Fibroblast of skin of scalp (primary cell): ENCODE results near the gene CSNK1G1.

Experiments
- DNase-seq: peaks from one replicate; pipeline ENCODE4 v3.0.0-alpha.2; 2013

Gene CSNK1G1

GRCh38 chr15:64152507-64153387 is 203.2 kb downstream of the CSNK1G1 start:
- no peak for DNase-seq

GRCh38 chr15:64151727-64152506 is 204.1 kb downstream of the CSNK1G1 start, which contains the start of gene SNX22:
Gene SNX22 (plus strand): TSS chr15:64151731. CDS start chr15:64151776, 45 bp downstream.
- DNase-seq, result no peak

- no peak for DNase-seq
These were observed 205.9 kb downstream of the CSNK1G1 start for GRCh38 chr15:64149893-64150578.

- DNase-seq, result peak; percentile 19
These were observed 206.5 kb downstream of the CSNK1G1 start for GRCh38 chr15:64149424-64149823.

GRCh38 chr15:64148581-64148980 is 207.4 kb downstream of the CSNK1G1 start:
- no peak for DNase-seq

GRCh38 chr15:64148168-64148567 is 207.8 kb downstream of the CSNK1G1 start:
- DNase-seq, result no peak

GRCh38 chr15:64146885-64147681 is 208.9 kb downstream of the CSNK1G1 start:
- no peak for DNase-seq

GRCh38 chr15:64146520-64146884 is 209.5 kb downstream of the CSNK1G1 start:
- no peak for DNase-seq

- DNase-seq, result no peak
These were observed 209.9 kb downstream of the CSNK1G1 start for GRCh38 chr15:64146041-64146440.

GRCh38 chr15:64144565-64145281 is 211.2 kb downstream of the CSNK1G1 start:
- no peak for DNase-seq

- DNase-seq, result no peak
These were observed 211.8 kb downstream of the CSNK1G1 start for GRCh38 chr15:64144192-64144564.

- DNase-seq, result no peak
These were observed 212.7 kb downstream of the CSNK1G1 start for GRCh38 chr15:64143276-64143675.

GRCh38 chr15:64141798-64142512 is 214.0 kb downstream of the CSNK1G1 start:
- no peak for DNase-seq

- no peak for DNase-seq
These were observed 217.5 kb downstream of the CSNK1G1 start for GRCh38 chr15:64138331-64138941.

GRCh38 chr15:64137226-64137833 is 218.6 kb downstream of the CSNK1G1 start:
- no peak for DNase-seq

GRCh38 chr15:64136347-64136746 is 219.6 kb downstream of the CSNK1G1 start:
- no peak for DNase-seq

GRCh38 chr15:64134345-64134829 is 221.6 kb downstream of the CSNK1G1 start:
- DNase-seq, result peak; percentile 32

GRCh38 chr15:64133623-64134344 is 222.2 kb downstream of the CSNK1G1 start:
- no peak for DNase-seq

- no peak for DNase-seq
These were observed 223.8 kb downstream of the CSNK1G1 start for GRCh38 chr15:64132217-64132616.
